Measurements from ENCODE around the gene ACSM5.

ACSM5 gene

DNA sequence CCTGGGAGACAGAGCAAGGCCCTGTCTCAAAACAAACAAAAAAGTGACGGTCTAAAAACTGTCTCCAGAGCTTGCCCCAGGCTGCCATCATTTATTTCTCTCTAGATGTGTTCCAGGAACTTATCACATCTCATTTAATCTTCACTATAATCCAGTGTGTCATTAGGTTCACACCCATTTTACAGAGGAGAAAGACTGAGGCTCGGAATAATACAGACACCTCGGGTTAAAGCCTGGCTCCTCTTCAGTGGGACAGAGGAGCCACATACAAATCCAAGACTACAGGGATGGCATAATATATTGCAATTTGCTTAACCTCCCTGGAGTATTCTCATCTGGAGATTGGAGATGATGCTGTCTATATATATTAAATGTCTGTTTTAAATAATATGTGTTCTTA, 10.7 kb upstream of the ACSM5 start:
- DNase-seq (ENCODE audit: low read depth), result no peak
- TF ChIP-seq, protein P1, sequence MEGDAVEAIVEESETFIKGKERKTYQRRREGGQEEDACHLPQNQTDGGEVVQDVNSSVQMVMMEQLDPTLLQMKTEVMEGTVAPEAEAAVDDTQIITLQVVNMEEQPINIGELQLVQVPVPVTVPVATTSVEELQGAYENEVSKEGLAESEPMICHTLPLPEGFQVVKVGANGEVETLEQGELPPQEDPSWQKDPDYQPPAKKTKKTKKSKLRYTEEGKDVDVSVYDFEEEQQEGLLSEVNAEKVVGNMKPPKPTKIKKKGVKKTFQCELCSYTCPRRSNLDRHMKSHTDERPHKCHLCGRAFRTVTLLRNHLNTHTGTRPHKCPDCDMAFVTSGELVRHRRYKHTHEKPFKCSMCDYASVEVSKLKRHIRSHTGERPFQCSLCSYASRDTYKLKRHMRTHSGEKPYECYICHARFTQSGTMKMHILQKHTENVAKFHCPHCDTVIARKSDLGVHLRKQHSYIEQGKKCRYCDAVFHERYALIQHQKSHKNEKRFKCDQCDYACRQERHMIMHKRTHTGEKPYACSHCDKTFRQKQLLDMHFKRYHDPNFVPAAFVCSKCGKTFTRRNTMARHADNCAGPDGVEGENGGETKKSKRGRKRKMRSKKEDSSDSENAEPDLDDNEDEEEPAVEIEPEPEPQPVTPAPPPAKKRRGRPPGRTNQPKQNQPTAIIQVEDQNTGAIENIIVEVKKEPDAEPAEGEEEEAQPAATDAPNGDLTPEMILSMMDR (conservative IDR thresholded peaks at IDR 0.05; ENCODE audit: control insufficient read depth, insufficient read depth, low read depth, low read length), result no peak
- no peak overlapping the region for H3K4me3 ChIP-seq (ENCODE audit: control insufficient read depth, low read depth, low read length)

DNA sequence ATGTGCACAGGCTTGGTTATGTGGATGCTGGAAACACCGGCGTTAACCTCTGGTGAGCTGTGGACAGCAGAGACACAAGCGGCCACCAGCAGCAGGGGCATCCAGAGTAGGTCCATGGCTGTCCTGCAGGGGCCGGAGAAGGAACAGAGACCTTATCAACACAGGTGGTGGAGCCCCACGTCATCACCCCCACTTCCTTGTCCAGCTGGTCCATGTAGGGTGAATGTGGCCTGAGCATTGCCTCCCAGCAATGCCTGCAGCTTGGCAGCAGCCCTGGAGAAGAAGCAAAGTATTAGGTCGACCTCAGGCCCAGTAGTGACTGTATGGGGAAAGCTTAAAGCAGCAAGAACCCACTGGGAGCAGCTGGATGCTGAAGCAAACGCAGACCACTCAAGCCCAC, 10.1 kb upstream of the ACSM5 start:
- TF ChIP-seq, protein P1 (conservative IDR thresholded peaks at IDR 0.05; ENCODE audit: control insufficient read depth, insufficient read depth, low read depth, low read length), result no peak
- H3K4me3 ChIP-seq (ENCODE audit: control insufficient read depth, low read depth, low read length), result no peak overlapping the region
- no peak for DNase-seq (ENCODE audit: low read depth)

DNA sequence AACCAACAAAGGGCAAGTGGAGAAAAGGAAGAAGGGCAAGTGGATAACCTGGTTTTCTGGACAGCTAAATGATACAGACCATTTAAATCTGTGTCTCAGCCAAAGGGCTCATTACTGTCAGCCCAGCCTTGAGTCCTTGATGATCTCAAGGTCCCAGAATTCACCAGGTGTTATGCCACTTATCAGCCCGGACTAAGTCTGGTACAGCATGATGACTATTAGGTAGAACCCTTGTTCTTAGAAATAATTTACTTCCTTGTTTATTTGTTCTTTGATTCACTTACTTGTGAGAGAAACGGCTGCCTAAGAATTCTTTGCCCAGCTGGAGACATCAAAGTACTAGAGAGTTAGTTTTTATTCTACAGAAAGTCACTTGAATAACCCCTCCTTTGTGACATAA, 8.3 kb upstream of the ACSM5 start:
- DNase-seq (ENCODE audit: low read depth), result no peak
- TF ChIP-seq, protein P1 (conservative IDR thresholded peaks at IDR 0.05; ENCODE audit: control insufficient read depth, insufficient read depth, low read depth, low read length), result no peak
- no peak overlapping the region for H3K4me3 ChIP-seq (ENCODE audit: control insufficient read depth, low read depth, low read length)

DNA sequence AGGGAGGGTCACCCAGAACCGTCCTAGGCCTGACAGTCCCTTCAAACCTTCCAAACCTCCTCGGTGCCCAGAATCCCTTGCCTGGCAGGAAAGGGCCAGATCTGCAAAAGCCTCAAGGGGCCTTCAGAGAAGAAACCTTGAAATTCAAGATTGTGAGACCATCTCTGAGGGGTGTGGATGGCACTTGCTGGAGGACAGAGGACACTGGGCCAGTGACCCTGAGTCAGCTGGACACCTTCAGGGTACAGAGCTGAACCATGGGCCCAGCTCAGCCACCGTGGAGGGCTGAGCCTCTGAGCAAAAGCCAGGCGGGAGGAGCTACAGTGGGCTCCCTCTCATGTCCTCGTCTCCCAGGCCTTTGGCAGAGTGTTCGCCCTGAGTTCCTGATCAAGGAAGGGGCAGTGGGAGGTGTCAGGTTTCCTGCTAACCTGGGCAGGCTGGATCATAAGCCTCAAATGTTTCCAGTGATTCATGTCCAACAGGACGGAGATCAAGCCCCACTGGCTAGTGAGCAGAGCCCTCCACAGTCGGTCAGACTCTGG, 7.8 kb upstream of the ACSM5 start:
- no peak overlapping the region for H3K4me3 ChIP-seq (ENCODE audit: control insufficient read depth, low read depth, low read length)
- no peak for DNase-seq (ENCODE audit: low read depth)

DNA sequence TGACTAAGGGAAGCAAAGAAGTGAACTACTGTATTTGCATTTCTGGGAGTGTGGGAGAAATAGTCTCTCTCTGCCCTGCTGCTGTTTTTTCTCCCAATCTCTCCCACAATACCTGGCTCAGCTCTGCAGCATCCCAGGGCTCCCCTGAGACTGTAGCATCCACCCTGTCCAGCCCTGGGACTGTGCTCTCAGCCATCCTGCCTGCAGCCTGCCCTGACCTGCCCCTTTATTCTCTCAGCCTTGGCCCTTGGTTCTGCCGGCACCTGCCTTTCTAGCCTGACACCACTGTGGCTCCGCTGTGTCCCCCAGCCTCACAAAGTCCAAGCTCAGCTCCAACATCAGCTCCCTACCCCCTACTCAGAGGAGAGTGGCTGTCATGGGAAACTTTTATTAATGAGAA, 6.7 kb upstream of the ACSM5 start:
- TF ChIP-seq, protein P1 (conservative IDR thresholded peaks at IDR 0.05; ENCODE audit: control insufficient read depth, insufficient read depth, low read depth, low read length), result no peak
- DNase-seq (ENCODE audit: low read depth), result no peak
- no peak overlapping the region for H3K4me3 ChIP-seq (ENCODE audit: control insufficient read depth, low read depth, low read length)

More for the DNA sequence above, 7.8 kb upstream of the ACSM5 start:
- TF ChIP-seq, protein P1 (conservative IDR thresholded peaks at IDR 0.05; ENCODE audit: control insufficient read depth, insufficient read depth, low read depth, low read length), result no peak

DNA sequence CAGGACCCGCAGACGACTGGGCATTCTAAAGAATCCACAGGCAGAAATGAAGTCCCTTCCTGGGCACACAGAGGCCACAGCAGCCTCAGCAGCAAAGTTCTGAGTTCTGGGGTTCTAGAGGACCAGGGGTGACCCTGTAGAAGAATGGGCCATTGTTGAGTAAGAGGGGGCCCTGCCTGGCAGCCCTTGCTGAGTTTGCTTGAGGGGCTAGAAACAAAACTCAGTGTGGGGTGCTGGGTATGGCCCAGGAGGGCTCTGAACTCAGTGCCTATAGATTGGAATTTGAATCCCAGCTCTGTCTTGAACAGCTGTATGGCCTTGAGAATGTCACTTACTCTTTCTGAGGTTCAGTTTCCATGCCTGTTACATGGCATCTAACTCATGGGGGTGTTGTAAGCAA, 4.7 kb upstream of the ACSM5 start, which contains the start of gene PDILT:
Gene PDILT, minus strand, starts transcription at position 101 of the 400 bp plus-strand sequence. CDS start 5,437 bp downstream, outside the sequence.
- H3K4me3 ChIP-seq (ENCODE audit: control insufficient read depth, low read depth, low read length), result no peak within 1 kb of the TSS
- TF ChIP-seq, protein P1 (conservative IDR thresholded peaks at IDR 0.05; ENCODE audit: control insufficient read depth, insufficient read depth, low read depth, low read length), result no peak

More for the DNA sequence above, 4.7 kb upstream of the ACSM5 start, which contains the start of gene PDILT:
- DNase-seq (ENCODE audit: low read depth), result no peak

Measured in fibroblast of mammary gland (primary cell).